Peyer's patch (tissue), 4 donors: ENCODE measurements around the gene CD34.

Experiments
- CTCF ChIP-seq, 6 experiments: fragments of 450-650 bp in 4 of 6; fragments of 200-600 bp in 2 of 6; sonication (generic) in 1 of 6; IDR thresholded peaks; one replicate each; pipeline ENCODE4 v1.5.1; 2017 to 2019; ENCODE audit warnings: antibody characterized with exemption in 6 of 6, mild to moderate bottlenecking in 3 of 6, moderate library complexity in 1 of 6
- POLR2A ChIP-seq, 2 donors: fragments of 450-650 bp; IDR thresholded peaks; one replicate each; pipeline ENCODE4 v1.5.1; 2017; ENCODE audit warnings: antibody characterized with exemption in 2 of 2, mild to moderate bottlenecking in 2 of 2, moderate library complexity in 2 of 2

- TF ChIP-seq CTCF (IDR thresholded peaks at IDR 0.05) (peak in 2 of 6 experiments; percentile 14 to 18), POLR2A (IDR thresholded peaks at IDR 0.05) (no peak)
Observed at GRCh38 chr1:207897188-207897587, 13.7 kb downstream of the CD34 start.
